LNCaP clone FGC (cell line): ENCODE data around the gene GRAMD1B.

Experiments
- DNase-seq: peaks from one replicate; pipeline ENCODE4 v3.0.0-alpha.2; 2011; ENCODE audit warnings: low read depth
- H3K4me3 ChIP-seq: 2 replicates; pipeline ENCODE4 v1.5.1; 2011; ENCODE audit warnings: mild to moderate bottlenecking, low read depth, low read length, control low read depth
- TF ChIP-seq, protein P1 (sequence below): IDR thresholded peaks from 2 replicates; pipeline ENCODE4 v1.5.1; 2012; ENCODE audit warnings: mild to moderate bottlenecking; ENCODE audit not compliant: control insufficient read depth, insufficient read depth; ENCODE audit errors: extremely low read depth

The GRAMD1B gene

DNA sequence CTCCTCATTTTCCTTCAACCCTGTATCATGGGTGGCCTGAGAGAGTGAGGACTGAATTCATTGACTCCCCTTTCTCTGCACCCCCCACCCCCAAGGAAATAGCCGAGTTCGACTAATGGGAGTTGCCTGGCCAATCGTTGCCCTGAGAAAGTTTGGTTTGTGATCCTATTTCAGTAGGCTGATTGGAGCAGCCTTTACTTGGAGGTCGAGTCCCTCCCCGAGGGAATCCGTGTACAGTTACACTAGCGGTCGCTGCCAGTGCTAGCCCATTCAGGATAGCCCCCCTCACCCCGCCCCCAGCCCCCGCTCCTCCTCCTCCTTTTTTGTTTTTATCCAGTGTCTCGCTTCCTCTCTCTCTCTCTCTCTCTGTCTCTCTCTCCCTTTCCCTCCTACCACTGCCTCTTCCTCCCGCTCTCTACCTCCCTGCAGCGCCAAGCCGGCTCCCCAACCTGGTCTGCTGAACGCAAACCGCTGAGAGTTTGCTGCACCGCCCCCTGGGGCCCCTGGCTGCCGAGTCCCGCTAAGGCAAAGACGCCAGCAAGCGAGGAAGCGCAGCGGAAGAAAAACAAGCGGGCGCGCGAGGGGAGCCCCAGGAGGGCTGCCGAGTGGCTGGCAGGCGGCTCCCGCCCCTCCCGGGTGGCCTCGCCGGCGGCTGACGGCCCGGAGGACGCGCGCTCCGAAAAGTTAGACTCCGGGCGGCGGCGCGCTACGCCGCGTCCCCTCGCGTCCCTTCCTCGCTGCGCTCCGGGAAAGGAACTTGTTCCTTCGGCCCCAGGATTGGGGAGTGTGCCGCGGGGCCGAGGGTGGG, at the start of gene GRAMD1B:
Gene GRAMD1B, plus strand, starts transcription at position 357 of the 808 bp plus-strand sequence. CDS start 524 bp downstream, outside the sequence.
- TF ChIP-seq, protein P1, sequence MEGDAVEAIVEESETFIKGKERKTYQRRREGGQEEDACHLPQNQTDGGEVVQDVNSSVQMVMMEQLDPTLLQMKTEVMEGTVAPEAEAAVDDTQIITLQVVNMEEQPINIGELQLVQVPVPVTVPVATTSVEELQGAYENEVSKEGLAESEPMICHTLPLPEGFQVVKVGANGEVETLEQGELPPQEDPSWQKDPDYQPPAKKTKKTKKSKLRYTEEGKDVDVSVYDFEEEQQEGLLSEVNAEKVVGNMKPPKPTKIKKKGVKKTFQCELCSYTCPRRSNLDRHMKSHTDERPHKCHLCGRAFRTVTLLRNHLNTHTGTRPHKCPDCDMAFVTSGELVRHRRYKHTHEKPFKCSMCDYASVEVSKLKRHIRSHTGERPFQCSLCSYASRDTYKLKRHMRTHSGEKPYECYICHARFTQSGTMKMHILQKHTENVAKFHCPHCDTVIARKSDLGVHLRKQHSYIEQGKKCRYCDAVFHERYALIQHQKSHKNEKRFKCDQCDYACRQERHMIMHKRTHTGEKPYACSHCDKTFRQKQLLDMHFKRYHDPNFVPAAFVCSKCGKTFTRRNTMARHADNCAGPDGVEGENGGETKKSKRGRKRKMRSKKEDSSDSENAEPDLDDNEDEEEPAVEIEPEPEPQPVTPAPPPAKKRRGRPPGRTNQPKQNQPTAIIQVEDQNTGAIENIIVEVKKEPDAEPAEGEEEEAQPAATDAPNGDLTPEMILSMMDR: no peak
- no peak within 1 kb of the TSS for H3K4me3 ChIP-seq
- no peak for DNase-seq

DNA sequence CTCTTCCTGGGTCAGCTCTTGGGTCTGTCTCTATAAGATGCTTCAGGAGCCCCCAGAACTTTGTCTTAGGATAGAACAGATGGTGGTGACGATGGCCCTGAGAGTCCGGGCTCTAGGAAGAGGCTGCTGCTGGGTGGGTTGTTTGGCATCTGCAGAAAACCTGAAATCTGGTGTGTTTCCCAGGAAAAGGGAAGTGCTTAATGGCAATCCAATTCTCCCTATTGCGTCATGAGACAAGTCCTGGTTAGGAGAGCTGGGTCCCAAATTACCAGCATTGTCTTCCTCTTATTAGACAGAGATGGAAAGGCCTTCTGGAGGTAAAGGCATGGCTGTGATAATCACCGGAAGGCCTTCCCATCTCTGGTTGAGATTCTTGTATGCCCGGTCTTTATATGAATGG, 48.9 kb upstream of the GRAMD1B start:
- no peak for DNase-seq
- H3K4me3 ChIP-seq: no peak overlapping the region
- TF ChIP-seq, protein P1: no peak

DNA sequence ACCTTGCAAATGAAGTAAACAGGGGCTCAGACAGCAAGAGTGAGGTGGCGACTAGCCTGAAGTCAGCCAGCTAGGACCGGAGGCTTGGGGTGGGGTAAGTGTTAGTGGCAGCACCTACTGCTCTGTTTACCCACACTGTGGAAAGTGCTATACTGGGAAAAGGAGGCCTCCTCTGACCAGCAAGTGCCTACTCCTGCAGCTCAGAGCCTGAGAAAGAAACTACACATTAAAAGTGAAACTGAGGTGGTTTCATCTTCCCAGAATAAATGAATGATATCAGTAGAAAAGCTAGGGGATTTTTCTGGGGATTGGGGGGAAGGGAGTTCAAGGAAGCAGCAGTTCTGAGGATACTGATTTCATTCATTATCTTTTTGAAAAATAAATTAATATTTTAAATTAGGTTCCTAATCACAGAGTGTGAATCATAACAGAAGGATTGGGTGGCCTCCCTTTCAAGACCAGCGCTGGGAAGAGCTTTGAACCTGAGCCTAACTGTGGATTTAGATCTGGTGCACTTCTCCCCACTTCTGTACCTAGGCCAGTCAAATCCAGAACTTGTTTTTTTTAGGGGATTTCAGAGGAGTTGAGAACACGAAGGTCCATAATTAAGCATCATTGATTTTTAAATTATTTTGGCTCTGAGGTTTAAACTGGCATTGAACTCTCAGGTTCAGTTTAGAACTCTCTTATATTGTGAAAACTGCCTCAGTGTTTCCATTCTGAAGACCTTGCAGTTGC, 48.1 kb upstream of the GRAMD1B start:
- TF ChIP-seq, protein P1: no peak
- H3K4me3 ChIP-seq: no peak overlapping the region
- no peak for DNase-seq

DNA sequence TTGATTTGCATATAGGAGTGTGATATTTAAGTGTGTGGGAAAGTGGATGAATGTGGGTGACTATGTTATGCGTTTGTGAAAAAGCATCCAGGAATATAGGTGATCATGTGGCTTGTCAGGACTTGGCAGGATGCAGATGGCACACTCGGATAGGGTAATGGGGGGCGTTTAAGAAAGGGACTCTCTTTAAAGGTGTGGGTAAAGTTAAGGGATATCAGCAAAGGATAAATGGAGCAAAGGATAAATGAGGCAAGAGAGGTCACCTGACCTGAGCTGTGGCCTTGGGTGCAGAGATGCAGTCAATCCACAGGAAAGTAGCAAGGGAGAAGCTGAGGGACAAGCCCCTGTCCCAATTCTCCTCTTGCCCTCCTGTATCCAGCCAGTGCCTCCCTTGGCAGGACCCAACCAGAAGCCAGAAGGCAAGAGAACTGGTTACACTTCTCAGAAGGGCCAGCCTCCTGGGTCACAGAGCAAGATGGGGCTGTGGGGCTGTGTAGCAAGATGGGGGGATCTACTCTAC, 47.5 kb upstream of the GRAMD1B start:
- no peak overlapping the region for H3K4me3 ChIP-seq
- no peak for DNase-seq
- TF ChIP-seq, protein P1: no peak

DNA sequence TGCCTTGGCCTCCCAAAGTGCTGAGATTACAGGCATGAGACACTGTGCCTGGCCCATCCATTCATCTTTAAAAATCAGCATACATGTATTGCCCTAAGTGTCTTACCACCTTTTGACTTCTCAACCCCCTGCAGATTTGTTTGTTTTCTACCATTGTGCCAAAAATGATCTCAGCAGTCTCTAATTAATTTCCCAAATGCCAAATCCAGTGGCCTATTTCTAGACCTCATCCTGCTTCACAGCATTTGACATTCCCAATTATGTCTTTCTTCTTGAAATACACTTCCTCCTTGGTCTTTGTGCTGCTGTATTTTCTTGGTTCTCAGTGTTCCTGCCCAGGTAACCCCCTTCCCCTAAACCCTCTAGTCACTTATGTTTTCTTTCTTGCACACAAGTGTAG, 46.0 kb upstream of the GRAMD1B start:
- TF ChIP-seq, protein P1: no peak
- H3K4me3 ChIP-seq: no peak overlapping the region
- no peak for DNase-seq

DNA sequence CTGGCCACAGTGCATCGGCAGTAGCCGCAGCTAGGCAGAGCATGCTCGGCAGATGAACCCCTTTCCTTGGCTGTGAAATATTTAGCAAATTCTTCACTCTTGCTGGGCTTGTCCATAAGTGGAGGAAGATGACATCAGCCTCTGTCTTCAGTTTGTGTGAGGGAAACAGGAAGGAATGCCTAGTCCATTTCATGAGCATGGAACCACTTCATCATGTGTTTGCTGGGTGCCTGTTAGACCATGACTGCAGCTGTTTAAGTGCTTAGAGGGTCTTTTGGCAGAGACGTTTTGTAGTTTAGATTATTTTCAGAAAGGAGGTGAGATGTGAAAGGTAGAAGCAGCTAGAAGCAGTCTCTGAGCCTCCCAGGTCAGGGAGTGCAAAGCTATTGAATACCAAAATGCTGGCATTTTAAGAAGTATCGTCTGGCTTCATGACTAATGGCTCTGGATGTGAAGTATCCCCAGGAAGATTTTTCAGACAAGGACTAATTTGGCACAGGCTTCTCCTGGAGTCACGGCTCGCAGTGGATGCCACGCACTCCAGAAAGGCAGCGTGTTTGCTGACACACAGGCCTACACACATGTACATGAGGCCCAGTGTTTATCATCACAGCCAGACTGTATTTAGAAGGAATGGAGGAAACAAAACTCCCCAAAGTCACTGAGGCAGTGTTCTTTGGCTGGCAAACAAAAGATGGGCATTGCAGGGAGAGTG, 43.1 kb upstream of the GRAMD1B start:
- H3K4me3 ChIP-seq: no peak overlapping the region
- TF ChIP-seq, protein P1: no peak
- DNase-seq: no peak
